ENCODE data around the gene RELN.
"Not testable (repeated sequence)": the region's sequence is repeated elsewhere in the genome, so short reads cannot be mapped to it uniquely, and the experiment has no call there.

- TF ChIP-seq POLR2A, CTCF, EP300 (IDR thresholded peaks at IDR 0.05): not testable (repeated sequence)
Observed at GRCh38 chr7:103815972-103816371, 173.5 kb downstream of the RELN start.
